GM19452 (cell line): ENCODE data around the gene XRCC5.

Source experiments
- ATAC-seq: cut with Tn5 transposase; IDR thresholded peaks from one replicate; pipeline ENCODE4 v1.9.1; 2021; ENCODE audit not compliant: unreplicated experiment

The XRCC5 gene

GRCh38 chr2:216222650-216223352, 113.7 kb downstream of the XRCC5 start:
- peak; percentile 53 for ATAC-seq

GRCh38 chr2:216224388-216224787, 115.2 kb downstream of the XRCC5 start:
- no peak for ATAC-seq

GRCh38 chr2:216229277-216229914, 120.2 kb downstream of the XRCC5 start:
- no peak for ATAC-seq

GRCh38 chr2:216231867-216232266, 122.7 kb downstream of the XRCC5 start:
- no peak for ATAC-seq

- no peak for ATAC-seq
These were observed 123.6 kb downstream of the XRCC5 start for GRCh38 chr2:216232721-216233120.

- no peak for ATAC-seq
These were observed 124.3 kb downstream of the XRCC5 start for GRCh38 chr2:216233281-216233995.

- ATAC-seq, result no peak
These were observed 125.0 kb downstream of the XRCC5 start for GRCh38 chr2:216234106-216234505.

- ATAC-seq, result no peak
These were observed 126.3 kb downstream of the XRCC5 start for GRCh38 chr2:216235462-216235861.

- no peak for ATAC-seq
These were observed 126.7 kb downstream of the XRCC5 start for GRCh38 chr2:216235896-216236295.

- no peak for ATAC-seq
These were observed 127.3 kb downstream of the XRCC5 start for GRCh38 chr2:216236486-216236885.

- ATAC-seq, result no peak
These were observed 133.2 kb downstream of the XRCC5 start for GRCh38 chr2:216242365-216242764.

GRCh38 chr2:216243026-216243425, 133.9 kb downstream of the XRCC5 start:
- no peak for ATAC-seq

GRCh38 chr2:216245391-216245975, 136.3 kb downstream of the XRCC5 start:
- ATAC-seq, result no peak

- no peak for ATAC-seq
These were observed 137.6 kb downstream of the XRCC5 start for GRCh38 chr2:216246766-216247165.
